ACC112 (cell line): Measurements from ENCODE around the gene ABCA4.

Source experiments
- H2AFZ ChIP-seq: fragments of 200-600 bp; sonication (generic); one replicate; pipeline ENCODE4 v1.6.0; 2017; ENCODE audit warnings: antibody characterized with exemption, low read length; ENCODE audit not compliant: unreplicated experiment
- H3K27ac ChIP-seq: fragments of 200-600 bp; sonication (generic); 2 replicates; pipeline ENCODE4 v1.5.1; 2014; ENCODE audit warnings: low read depth, mild to moderate bottlenecking, antibody characterized with exemption, low read length, moderate library complexity
- H3K27me3 ChIP-seq: fragments of 200-600 bp; sonication (generic); 2 replicates; pipeline ENCODE4 v1.6.1; 2014; ENCODE audit warnings: mild to moderate bottlenecking, antibody characterized with exemption, low read length, moderate library complexity, mixed read lengths; ENCODE audit not compliant: insufficient read depth
- H3K36me3 ChIP-seq: fragments of 200-600 bp; sonication (generic); 2 replicates; pipeline ENCODE4 v1.6.1; 2016; ENCODE audit warnings: mild to moderate bottlenecking, antibody characterized with exemption, low read length, moderate library complexity, mixed read lengths; ENCODE audit not compliant: insufficient read depth
- H3K4me1 ChIP-seq: fragments of 200-600 bp; sonication (generic); one replicate; pipeline ENCODE4 v1.6.1; 2016; ENCODE audit warnings: low read length, mixed read lengths; ENCODE audit not compliant: insufficient read depth, unreplicated experiment, control insufficient read depth
- H3K4me3 ChIP-seq: fragments of 200-600 bp; sonication (generic); 2 replicates; pipeline ENCODE4 v1.5.1; 2014; ENCODE audit warnings: mild to moderate bottlenecking, low read depth, low read length
- H3K79me2 ChIP-seq: fragments of 200-600 bp; sonication (generic); one replicate; pipeline ENCODE4 v1.6.0; 2016; ENCODE audit warnings: low read length; ENCODE audit not compliant: control insufficient read depth, unreplicated experiment, insufficient read depth

The ABCA4 gene

DNA sequence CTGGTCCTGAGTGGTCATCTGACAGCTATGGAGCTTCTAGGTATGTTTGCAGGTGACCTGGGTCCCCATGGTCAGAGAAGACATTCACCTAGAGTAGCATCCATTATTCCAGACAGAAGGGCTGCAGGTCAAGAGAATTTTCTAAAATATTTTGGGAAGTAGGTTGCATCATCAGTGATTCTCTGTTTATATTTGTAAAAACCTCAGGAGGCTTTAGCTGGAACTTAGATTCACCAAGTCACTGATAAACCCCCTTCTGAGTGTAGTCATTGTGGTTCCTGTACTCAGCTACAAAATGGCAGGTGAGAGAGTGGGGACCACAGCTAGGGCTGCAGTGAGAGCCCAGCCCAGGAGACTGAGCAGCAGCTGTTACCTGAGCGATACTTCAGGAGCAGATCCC lies 78.6 kb downstream of the ABCA4 start:
- H3K27ac ChIP-seq: no peak overlapping the region
- H3K4me1 ChIP-seq: peaks cover 22% of the 10 kb centered on the region
- H3K36me3 ChIP-seq: no peaks in the 10 kb centered on the region
- no peaks in the 10 kb centered on the region for H3K79me2 ChIP-seq
- 0 out of 2 replicates have a peak, but pooled peaks cover 5% of the 10 kb centered on the region for H3K27me3 ChIP-seq
- no peak overlapping the region for H3K4me3 ChIP-seq
- no peak overlapping the region for H2AFZ ChIP-seq

DNA sequence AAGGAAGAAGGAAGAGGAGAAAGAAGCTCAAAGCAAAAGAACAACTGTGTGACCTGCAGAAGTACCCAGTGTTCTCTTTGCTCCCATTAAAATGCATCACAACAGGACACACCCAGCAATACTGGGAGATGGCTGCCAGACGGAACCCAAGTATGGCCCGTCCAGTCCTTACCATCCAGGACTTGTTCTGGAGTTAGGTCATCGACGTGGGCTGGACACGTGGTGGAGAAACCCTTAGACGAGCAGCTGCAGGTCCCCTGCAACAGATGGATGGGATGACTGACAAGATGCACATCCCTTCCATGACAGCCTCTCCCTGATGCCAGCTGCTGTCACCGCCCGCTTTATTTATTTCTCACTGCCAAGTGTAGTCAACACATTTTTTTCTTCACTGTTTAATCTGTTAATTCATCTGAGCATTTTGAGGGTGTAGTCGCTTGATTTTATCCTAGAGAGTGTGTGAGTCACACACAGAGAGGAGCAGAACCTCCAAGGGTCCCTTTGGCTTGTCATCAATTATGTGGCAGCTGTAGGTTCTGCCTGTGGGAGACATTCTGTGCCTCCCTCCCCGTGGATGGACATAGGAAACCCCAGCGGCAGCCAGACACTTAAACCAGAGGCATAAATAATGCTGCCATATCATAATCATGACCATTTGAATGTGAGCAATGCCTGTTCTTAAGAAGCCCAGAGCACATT lies 80.9 kb downstream of the ABCA4 start:
- peaks cover 21% of the 10 kb centered on the region for H3K4me1 ChIP-seq
- H3K27ac ChIP-seq: no peak overlapping the region
- no peak overlapping the region for H2AFZ ChIP-seq
- no peaks in the 10 kb centered on the region for H3K36me3 ChIP-seq
- no peak overlapping the region for H3K4me3 ChIP-seq
- 0 out of 2 replicates have a peak, but pooled peaks cover 5% of the 10 kb centered on the region for H3K27me3 ChIP-seq
- no peaks in the 10 kb centered on the region for H3K79me2 ChIP-seq

DNA sequence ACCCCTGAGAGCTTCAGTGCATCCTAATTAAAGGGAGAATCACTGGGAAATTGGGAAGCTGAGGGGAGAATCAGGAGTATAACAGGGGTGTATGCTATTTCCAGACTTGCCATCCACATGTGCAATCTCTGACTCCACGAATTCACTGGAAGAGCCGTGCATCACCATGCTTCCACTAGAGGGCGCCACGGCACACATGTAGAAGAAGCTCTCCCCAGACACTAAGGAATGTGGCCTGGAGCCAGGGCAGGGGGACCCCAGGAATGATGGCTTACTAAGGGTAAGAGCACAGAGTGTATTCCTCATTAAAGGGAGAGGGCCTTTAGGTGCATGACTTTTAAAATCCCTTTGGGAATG lies 81.5 kb downstream of the ABCA4 start:
- Histone ChIP-seq H3K4me3 (no peak overlapping the region), H3K36me3 (no peaks in the 10 kb centered on the region), H3K4me1 (peaks cover 16% of the 10 kb centered on the region), H3K27ac (no peak overlapping the region), H2AFZ (no peak overlapping the region), H3K79me2 (no peaks in the 10 kb centered on the region), H3K27me3 (0 out of 2 replicates have a peak, but pooled peaks cover 5% of the 10 kb centered on the region)

DNA sequence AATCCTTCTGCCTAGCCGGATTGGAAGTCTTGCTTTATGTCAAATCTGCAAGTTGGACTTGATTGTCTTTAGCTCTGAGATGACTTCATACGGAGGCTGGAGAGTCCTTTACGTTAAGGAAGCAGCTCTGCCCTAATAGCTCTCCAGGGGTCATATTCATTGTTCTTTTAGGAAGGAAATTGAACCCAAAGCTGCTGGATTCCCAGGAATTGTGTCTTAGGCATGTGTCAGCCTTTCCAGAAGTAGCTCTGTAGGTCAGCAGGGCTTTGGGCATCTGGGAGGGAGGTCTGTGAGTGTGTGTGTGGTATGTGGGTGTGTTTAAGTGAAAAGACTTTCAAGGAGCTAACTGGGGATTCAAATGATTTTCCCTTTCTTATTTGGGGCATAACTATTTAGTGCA lies 82.4 kb downstream of the ABCA4 start:
- Histone ChIP-seq H3K4me1 (peaks cover 12% of the 10 kb centered on the region), H3K4me3 (no peak overlapping the region), H2AFZ (no peak overlapping the region), H3K27me3 (0 out of 2 replicates have a peak, but pooled peaks cover 5% of the 10 kb centered on the region), H3K27ac (no peak overlapping the region), H3K36me3 (no peaks in the 10 kb centered on the region), H3K79me2 (no peaks in the 10 kb centered on the region)

DNA sequence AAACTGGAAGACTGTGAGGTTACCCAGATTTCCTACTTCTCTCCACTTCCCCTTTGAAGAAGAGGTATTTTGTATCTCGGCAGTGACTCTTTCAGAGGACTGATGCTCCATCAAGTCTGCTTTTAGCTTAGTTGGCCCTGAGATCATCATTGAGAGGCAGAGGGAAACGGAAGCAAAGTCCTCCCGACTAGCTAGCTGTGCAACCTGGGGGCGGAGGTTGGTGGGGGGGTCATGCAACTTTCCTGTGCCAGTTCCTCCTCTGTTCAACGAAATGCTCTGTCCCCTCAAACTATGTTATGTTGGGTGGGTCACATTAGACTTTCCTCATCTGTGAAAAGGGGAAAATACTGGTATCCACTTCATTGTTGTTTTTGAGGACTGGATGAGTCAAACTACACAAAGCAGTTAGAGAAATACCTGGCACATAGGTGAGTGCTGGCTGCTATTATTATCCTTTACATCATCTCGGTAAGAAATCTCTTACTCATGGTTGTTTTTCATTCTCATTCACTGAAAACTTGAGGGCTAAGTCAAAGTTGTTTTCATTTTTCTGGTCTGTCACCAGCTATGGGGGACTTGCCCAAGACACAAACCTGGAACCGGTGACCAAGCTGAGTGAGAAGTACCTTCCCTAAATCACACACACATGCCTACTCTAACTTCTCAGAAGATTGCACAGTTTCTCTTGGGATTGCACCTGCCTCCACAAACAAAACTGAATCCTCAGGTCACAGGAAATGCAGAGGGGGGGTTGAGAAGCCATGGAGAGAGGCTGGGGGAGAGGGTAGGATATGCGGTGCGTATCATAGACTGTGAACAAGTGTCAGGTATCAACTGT lies 83.3 kb downstream of the ABCA4 start:
- Histone ChIP-seq H3K27ac (no peak overlapping the region), H3K27me3 (0 out of 2 replicates have a peak, but pooled peaks cover 5% of the 10 kb centered on the region), H2AFZ (no peak overlapping the region), H3K36me3 (no peaks in the 10 kb centered on the region), H3K79me2 (no peaks in the 10 kb centered on the region), H3K4me1 (peaks cover 12% of the 10 kb centered on the region), H3K4me3 (no peak overlapping the region)

DNA sequence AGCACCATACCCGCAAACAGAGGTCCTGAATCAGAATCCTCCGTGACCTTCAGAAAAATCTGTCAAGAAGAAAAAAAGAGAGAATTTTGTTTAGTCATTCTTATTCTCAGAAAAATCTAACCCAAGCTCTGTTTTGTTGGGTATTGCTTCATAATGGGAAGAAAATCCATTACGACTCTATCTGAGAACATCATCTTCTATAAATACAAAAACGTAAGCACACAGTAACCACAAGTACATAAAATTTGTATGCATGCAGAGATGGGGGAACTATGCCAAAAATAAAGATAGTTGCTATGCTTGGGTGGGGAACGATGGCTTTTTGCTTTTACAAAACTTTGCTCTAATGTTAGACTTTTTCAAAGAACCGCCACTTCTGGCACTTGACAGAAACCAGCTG lies 84.2 kb downstream of the ABCA4 start:
- Histone ChIP-seq H2AFZ (no peak overlapping the region), H3K27me3 (0 out of 2 replicates have a peak, but pooled peaks cover 5% of the 10 kb centered on the region), H3K36me3 (no peaks in the 10 kb centered on the region), H3K27ac (no peak overlapping the region), H3K79me2 (no peaks in the 10 kb centered on the region), H3K4me1 (peaks cover 12% of the 10 kb centered on the region), H3K4me3 (no peak overlapping the region)

DNA sequence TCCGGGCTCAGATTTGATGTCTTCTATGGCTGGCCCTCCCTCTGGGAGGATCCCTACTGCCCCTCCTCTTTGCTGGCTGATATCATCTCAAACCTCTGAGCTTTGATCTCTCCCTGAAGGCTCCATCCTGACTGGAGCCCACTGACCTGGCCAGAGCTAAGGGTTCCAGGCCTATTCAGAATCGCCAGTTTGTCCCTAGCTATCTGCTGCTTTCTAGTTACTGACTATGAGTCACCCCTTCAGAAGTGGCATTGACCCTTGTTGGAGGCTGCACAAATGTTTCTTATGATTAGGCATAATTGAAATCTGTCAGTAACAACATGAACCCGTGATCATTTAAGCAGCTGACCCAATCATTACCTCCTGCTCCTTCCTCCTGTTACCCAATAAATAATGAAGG lies 87.1 kb downstream of the ABCA4 start:
- Histone ChIP-seq H2AFZ (no peak overlapping the region), H3K27ac (no peak overlapping the region), H3K4me3 (no peak overlapping the region), H3K4me1 (no peaks in the 10 kb centered on the region), H3K36me3 (no peaks in the 10 kb centered on the region), H3K27me3 (0 out of 2 replicates have a peak, but pooled peaks cover 5% of the 10 kb centered on the region), H3K79me2 (no peaks in the 10 kb centered on the region)

DNA sequence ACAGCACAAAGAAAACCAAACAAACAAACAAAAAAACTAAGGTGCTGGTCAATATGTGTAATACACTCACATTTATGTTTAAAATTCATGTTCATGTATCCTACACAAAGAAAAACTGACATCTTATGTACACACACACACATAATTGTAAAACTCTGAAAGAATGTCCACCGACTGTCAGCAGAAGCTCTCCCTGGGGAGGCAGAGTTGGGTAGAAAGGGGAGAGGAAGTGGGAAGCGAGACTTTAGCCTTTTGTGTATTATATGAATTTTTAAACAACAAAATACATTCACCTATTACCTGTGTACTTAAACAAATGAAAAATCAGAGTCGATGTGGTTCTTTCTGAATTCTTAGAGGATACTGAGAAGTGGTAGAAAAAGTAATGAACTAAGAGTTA lies 88.3 kb downstream of the ABCA4 start:
- no peaks in the 10 kb centered on the region for H3K4me1 ChIP-seq
- H2AFZ ChIP-seq: no peak overlapping the region
- no peak overlapping the region for H3K27ac ChIP-seq
- no peaks in the 10 kb centered on the region for H3K36me3 ChIP-seq
- no peak overlapping the region for H3K4me3 ChIP-seq
- H3K27me3 ChIP-seq: no peaks in the 10 kb centered on the region
- no peaks in the 10 kb centered on the region for H3K79me2 ChIP-seq

DNA sequence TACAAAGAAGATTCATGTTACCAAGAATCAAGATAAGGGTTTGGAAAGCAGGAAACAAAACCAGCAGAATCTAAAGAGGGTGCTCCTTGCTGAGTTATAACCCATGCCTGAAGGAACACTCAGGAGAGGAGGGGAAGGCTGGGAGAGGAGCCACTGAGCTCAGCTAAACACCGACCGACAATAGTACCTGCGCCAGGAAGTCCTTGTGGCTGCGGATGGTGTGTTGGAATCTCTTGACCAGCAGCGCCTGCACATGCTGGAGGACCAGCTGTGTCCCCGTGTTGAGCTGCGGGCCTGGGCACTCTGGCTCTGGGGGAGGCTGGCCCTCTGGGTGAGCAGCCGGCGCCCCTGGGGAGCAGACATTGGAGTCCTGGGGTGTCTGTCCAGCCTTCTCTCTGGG lies 89.4 kb downstream of the ABCA4 start:
- H3K4me1 ChIP-seq: no peaks in the 10 kb centered on the region
- H2AFZ ChIP-seq: no peak overlapping the region
- H3K4me3 ChIP-seq: no peak overlapping the region
- no peaks in the 10 kb centered on the region for H3K27me3 ChIP-seq
- no peaks in the 10 kb centered on the region for H3K36me3 ChIP-seq
- no peaks in the 10 kb centered on the region for H3K79me2 ChIP-seq
- no peak overlapping the region for H3K27ac ChIP-seq

DNA sequence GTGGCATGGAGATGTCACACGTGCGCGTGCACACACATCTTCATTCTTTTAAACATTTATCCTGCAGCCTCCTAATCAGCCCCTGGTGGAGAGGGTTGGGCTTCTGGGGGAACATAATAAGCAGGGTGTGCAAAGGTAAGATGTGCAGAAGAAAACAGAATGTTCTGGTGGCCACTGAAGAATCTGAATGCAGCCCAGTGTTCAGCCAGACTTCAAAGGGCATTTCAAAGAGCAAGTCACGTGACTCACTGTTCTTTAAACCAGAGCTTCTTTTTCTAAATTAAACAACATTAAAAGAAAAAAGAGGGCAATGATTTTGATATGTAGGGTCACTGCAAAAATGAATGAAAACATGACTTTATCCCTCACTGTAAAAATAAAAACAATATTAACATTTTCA lies 89.8 kb downstream of the ABCA4 start:
- H3K27ac ChIP-seq: no peak overlapping the region
- H3K79me2 ChIP-seq: no peaks in the 10 kb centered on the region
- H3K36me3 ChIP-seq: no peaks in the 10 kb centered on the region
- H3K4me1 ChIP-seq: no peaks in the 10 kb centered on the region
- H2AFZ ChIP-seq: no peak overlapping the region
- H3K4me3 ChIP-seq: no peak overlapping the region
- H3K27me3 ChIP-seq: no peaks in the 10 kb centered on the region
